GM06990 (cell line): ENCODE data around the gene PTPRN2.
"Not testable (repeated sequence)": the region's sequence is repeated elsewhere in the genome, so short reads cannot be mapped to it uniquely, and the experiment has no call there.

ENCODE experiments used
- DNase-seq: peaks from one replicate; pipeline ENCODE4 v3.0.0-alpha.2; 2011; ENCODE audit not compliant: insufficient read length; ENCODE audit errors: extremely low read depth
- H3K27me3 ChIP-seq: replicated peaks from 2 replicates; pipeline ENCODE4 v1.6.0; 2011; ENCODE audit warnings: low read length; ENCODE audit not compliant: control insufficient read depth, insufficient read depth
- H3K36me3 ChIP-seq: 2 replicates; pipeline ENCODE4 v1.5.1; 2011; ENCODE audit warnings: low read length; ENCODE audit not compliant: control insufficient read depth, insufficient read depth
- H3K4me3 ChIP-seq: replicated peaks from 2 replicates; pipeline ENCODE4 v1.5.1; 2011; ENCODE audit warnings: low read depth, mild to moderate bottlenecking, control low read depth, low read length
- CTCF ChIP-seq: IDR thresholded peaks from 2 replicates; pipeline ENCODE4 v1.5.1; 2011; ENCODE audit warnings: low read length, control low read depth, mild to moderate bottlenecking, inconsistent platforms; ENCODE audit not compliant: insufficient read depth, poor library complexity, severe bottlenecking

PTPRN2 gene

DNA sequence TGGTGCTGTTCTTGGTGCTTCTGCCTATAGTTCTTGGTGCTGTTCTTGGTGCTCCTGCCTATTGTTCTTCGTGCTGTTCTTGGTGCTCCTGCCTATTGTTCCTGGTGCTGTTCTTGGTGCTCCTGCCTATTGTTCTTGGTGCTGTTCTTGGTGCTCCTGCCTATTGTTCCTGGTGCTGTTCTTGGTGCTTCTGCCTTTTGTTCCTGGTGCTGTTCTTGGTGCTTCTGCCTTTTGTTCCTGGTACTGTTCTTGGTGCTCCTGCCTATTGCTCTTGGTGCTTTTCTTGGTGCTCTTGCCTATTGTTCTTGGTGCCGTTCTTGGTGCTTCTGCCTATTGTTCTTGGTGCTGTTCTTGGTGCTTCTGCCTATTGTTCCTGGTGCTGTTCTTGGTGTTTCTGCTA lies 71.1 kb downstream of the PTPRN2 start:
- no peak for TF ChIP-seq CTCF
- H3K4me3 ChIP-seq: no peak overlapping the region
- H3K27me3 ChIP-seq: no peaks in the 10 kb centered on the region
- DNase-seq: no peak
- H3K36me3 ChIP-seq: no peaks in the 10 kb centered on the region

GRCh38 chr7:158512869-158513268 lies 74.8 kb downstream of the PTPRN2 start:
- Histone ChIP-seq H3K36me3 (no peaks in the 10 kb centered on the region), H3K27me3 (no peaks in the 10 kb centered on the region), H3K4me3 (no peak overlapping the region)
- DNase-seq: no peak
- no peak for TF ChIP-seq CTCF

DNA sequence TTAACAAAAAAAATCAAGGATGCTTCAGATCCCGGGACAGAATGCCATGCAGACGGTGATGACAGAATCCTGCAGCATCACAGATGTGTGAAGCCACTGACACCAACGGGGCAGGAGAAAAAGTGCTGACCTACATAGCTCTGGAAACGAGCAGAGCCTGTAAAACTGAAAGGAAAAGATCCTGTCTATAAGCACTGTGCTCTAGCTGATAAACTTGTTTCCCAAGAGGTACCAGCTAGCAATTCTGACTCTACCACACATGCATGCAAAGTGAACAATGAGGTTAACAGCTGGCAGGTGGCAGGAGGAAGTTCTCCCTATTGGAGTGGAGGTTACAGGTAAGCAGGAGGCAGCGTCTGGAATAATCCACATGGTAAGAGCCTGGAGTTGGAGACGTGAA lies 75.6 kb downstream of the PTPRN2 start:
- no peak overlapping the region for H3K4me3 ChIP-seq
- H3K27me3 ChIP-seq: no peaks in the 10 kb centered on the region
- DNase-seq: no peak
- no peak for TF ChIP-seq CTCF
- H3K36me3 ChIP-seq: no peaks in the 10 kb centered on the region

DNA sequence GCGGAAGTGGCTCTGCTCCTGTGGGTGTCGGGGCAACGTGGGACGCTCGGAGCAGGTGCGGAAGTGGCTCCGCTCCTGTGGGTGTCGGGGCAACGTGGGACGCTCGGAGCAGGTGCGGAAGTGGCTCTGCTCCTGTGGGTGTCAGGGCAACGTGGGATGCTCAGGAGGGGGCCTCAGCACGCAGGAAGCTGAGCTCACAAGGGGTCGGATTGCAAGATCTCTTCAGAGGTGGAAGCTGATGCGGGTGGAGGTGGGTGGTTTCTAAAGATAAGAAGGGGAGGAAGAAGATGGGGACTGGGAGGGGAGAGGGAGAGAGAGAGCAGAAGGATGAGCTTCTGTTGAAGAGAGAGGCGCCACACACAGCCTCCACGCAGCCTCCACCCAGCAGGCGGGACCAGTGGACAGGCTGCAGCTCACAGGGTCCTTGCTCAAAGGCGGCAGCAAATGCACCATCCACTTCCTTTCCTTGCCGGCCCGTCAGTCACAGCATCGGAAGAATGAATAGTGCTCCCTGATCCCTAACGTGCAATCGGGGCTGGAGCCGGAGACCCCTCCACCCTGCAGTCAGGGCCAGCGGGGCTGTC lies 78.7 kb downstream of the PTPRN2 start:
- H3K27me3 ChIP-seq: no peaks in the 10 kb centered on the region
- H3K36me3 ChIP-seq: no peaks in the 10 kb centered on the region
- no peak for TF ChIP-seq CTCF
- no peak overlapping the region for H3K4me3 ChIP-seq
- DNase-seq: no peak

DNA sequence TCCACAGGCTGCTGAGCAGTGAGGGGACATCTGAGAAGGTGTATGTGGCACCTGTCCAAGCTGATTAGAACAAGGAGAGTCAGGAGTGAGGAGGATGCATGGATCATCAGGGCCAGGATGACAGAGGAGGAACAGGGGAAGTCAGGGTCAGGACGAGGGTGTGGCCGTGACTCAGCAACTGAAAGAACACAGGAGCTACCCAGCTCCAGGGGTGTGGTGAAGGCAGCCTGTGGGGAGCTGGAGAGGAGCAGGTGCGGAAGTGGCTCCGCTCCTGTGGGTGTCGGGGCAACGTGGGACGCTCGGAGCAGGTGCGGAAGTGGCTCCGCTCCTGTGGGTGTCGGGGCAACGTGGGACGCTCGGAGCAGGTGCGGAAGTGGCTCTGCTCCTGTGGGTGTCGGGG lies 79.3 kb downstream of the PTPRN2 start:
- H3K36me3 ChIP-seq, DNase-seq, H3K27me3 ChIP-seq, H3K4me3 ChIP-seq: not testable (repeated sequence)

DNA sequence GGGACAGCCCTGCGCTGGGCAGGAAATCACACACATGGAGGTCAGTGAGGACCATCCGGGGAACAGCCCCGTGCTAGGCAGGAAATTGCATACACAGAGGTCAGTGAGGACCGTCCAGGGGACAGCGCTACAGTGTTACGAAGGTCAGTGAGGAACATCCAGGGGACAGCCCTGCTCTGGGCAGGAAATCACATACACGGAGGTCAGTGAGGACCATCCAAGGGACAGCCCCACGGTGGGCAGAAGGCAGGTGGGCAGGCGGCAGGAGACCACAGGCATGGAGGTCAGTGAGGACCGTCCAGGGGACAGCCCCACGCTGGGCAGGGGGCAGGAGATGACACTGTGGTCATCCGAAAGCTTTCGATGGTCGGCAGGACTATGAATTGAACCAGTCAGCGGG lies 79.7 kb downstream of the PTPRN2 start:
- Histone ChIP-seq H3K27me3 (no peaks in the 10 kb centered on the region), H3K36me3 (no peaks in the 10 kb centered on the region), H3K4me3 (no peak overlapping the region)
- DNase-seq: no peak
- TF ChIP-seq CTCF: no peak

- DNase-seq, H3K27me3 ChIP-seq, H3K4me3 ChIP-seq, H3K36me3 ChIP-seq: not testable (repeated sequence)
Measured at GRCh38 chr7:158507175-158507574, 80.4 kb downstream of the PTPRN2 start.
